T-helper 2 cell treated with Interferon-gamma antibody and Interleukin-4, amounts not matched to agents 100 ng/mL and 5 ng/mL, for 36 hours (primary cell): ENCODE results near the gene ZMAT2. TPM values are rescaled to one million over a fixed set of nuclear protein-coding genes. Genes with fewer than 3 reads are reported as not detected.
"Not testable (repeated sequence)": the region's sequence is repeated elsewhere in the genome, so short reads cannot be mapped to it uniquely, and the experiment has no call there.

Experiments
- intact Hi-C: fragments of 100-400 bp; cut with micrococcal nuclease; formaldehyde crosslinking; loops from one replicate; pipeline ENCODE4 v1.15.1; 2023
- total RNA-seq: library from RNA; stranded (reverse); gene quantifications from 2 replicates; pipeline ENCODE4 v1.2.3, GENCODE V29; 2022

ZMAT2 gene
- 56.7 and 57.6 TPM in 2 replicates for total RNA-seq

- intact Hi-C loops: loop anchor here (1.0 to 2.0 kb wide), 9 partner anchors 9 to 397 kb away; partner anchors contain the start of genes ANKHD1, APBB3, HARS1 and HARS2
These were observed at the start of gene ZMAT2 for GRCh38 chr5:140700177-140701144. Gene ZMAT2, plus strand, starts transcription at chr5:140700447. Its CDS starts 14 bp downstream, at chr5:140700461.

- intact Hi-C loops: no loop called here
These were observed 41.4 kb upstream of the ZMAT2 start for GRCh38 chr5:140658870-140659269.

- intact Hi-C loops: not testable (repeated sequence)
These were observed 39.9 kb upstream of the ZMAT2 start for GRCh38 chr5:140660371-140660770.

GRCh38 chr5:140664030-140664358 is 36.3 kb upstream of the ZMAT2 start:
- intact Hi-C loops: loop anchor here (1.0 kb wide), 7 partner anchors 17 to 263 kb away; partner anchors contain the start of genes ANKHD1, APBB3, HARS1 and HARS2

GRCh38 chr5:140664359-140665119 is 35.7 kb upstream of the ZMAT2 start, which contains the start of gene WDR55:
Gene WDR55, plus strand, starts transcription at chr5:140664904. Its CDS starts 9 bp downstream, at chr5:140664913.
- intact Hi-C loops: loop anchor here (1.0 kb wide), 7 partner anchors 17 to 263 kb away; partner anchors contain the start of genes ANKHD1, APBB3, HARS1 and HARS2

- intact Hi-C loops: not testable (repeated sequence)
These were observed 29.2 kb upstream of the ZMAT2 start for GRCh38 chr5:140671035-140671434.

GRCh38 chr5:140671472-140672125 is 28.6 kb upstream of the ZMAT2 start:
- intact Hi-C loops: no loop called here

- intact Hi-C loops: no loop called here
These were observed 27.6 kb upstream of the ZMAT2 start for GRCh38 chr5:140672455-140673186.

GRCh38 chr5:140673187-140673976 is 26.9 kb upstream of the ZMAT2 start, which contains the start of gene DND1:
Gene DND1, minus strand, starts transcription at chr5:140673576. Its CDS starts 34 bp downstream, at chr5:140673542.
- intact Hi-C loops: no loop called here

GRCh38 chr5:140674211-140674610 is 26.0 kb upstream of the ZMAT2 start:
- intact Hi-C loops: no loop called here

GRCh38 chr5:140674629-140675028 is 25.6 kb upstream of the ZMAT2 start:
- intact Hi-C loops: no loop called here

- intact Hi-C loops: no loop called here
These were observed 22.3 kb upstream of the ZMAT2 start for GRCh38 chr5:140677947-140678346.

- intact Hi-C loops: no loop called here
These were observed 21.3 kb upstream of the ZMAT2 start for GRCh38 chr5:140678993-140679392.

GRCh38 chr5:140690376-140690932 is 9.8 kb upstream of the ZMAT2 start:
- intact Hi-C loops: no loop called here

GRCh38 chr5:140690941-140691924 is 9.0 kb upstream of the ZMAT2 start, which contains the start of the genes HARS1 and HARS2:
Gene HARS1, minus strand, starts transcription at chr5:140691370. Its CDS starts 66 bp downstream, at chr5:140691304.
Gene HARS2, plus strand, starts transcription at chr5:140691455. Its CDS starts 194 bp downstream, at chr5:140691649.
- intact Hi-C loops: loop anchor here (1.0 kb wide), 5 partner anchors 9 to 52 kb away; partner anchors contain the start of genes IK, NDUFA2, TMCO6 and WDR55

- intact Hi-C loops: no loop called here
These were observed 6.0 kb upstream of the ZMAT2 start for GRCh38 chr5:140694276-140694675.

GRCh38 chr5:140696891-140697492 is 3.3 kb upstream of the ZMAT2 start:
- intact Hi-C loops: no loop called here
